ENCODE results near the gene LPIN2.

DNA sequence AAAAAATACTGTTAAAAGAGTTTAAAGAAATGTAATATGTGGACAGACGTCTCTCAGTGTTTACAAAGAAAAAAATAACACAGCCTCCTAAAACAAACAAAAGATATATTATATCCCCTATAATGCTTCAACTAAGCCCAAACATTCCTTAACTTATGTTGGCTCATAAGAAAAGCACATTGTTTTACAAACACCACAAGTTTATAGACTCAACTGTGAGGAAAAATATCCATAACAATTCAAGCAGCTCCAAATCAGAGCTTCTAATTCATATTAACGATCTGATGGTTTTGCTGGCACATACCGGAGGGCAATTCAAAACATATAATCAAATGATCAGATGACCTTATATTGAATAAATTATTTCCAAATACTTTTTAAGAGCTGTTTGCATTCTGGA lies 5.5 kb downstream of the LPIN2 start:
- TF ChIP-seq CTCF (IDR thresholded peaks at IDR 0.05), result no peak
- no peak for TF ChIP-seq POLR2A (IDR thresholded peaks at IDR 0.05)

Data from uterus (tissue), 2 donors.